ENCODE results near the gene IFT27.
"Not testable (repeated sequence)": the region's sequence is repeated elsewhere in the genome, so short reads cannot be mapped to it uniquely, and the experiment has no call there.

Gene IFT27

DNA sequence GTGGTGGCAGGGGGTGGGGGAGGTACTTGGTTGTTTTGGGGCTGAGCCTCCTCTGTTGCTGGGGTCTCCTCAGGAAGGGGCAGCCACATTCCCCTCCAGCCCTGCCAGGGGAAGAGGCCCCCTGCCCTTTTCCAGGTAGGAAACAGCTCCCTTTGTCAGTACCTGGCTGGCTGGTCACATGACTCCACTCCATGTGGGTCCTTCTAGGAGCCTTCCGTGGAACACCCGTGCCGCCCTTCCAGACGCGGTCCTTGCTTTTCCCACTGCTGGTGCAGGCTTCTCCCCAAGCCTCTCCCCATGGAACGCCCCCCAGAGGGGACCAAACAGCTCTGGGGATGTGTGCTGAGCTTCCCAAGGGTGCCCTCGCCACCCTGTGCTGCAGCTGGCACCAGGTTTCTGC is 19.9 kb downstream of the IFT27 start:
- TF ChIP-seq, protein P1, sequence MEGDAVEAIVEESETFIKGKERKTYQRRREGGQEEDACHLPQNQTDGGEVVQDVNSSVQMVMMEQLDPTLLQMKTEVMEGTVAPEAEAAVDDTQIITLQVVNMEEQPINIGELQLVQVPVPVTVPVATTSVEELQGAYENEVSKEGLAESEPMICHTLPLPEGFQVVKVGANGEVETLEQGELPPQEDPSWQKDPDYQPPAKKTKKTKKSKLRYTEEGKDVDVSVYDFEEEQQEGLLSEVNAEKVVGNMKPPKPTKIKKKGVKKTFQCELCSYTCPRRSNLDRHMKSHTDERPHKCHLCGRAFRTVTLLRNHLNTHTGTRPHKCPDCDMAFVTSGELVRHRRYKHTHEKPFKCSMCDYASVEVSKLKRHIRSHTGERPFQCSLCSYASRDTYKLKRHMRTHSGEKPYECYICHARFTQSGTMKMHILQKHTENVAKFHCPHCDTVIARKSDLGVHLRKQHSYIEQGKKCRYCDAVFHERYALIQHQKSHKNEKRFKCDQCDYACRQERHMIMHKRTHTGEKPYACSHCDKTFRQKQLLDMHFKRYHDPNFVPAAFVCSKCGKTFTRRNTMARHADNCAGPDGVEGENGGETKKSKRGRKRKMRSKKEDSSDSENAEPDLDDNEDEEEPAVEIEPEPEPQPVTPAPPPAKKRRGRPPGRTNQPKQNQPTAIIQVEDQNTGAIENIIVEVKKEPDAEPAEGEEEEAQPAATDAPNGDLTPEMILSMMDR (IDR thresholded peaks at IDR 0.05): no peak
- H3K4me3 ChIP-seq: no peak overlapping the region
- DNase-seq (ENCODE audit: low spot score): peak; percentile 68
- H3K27ac ChIP-seq: no peak overlapping the region

DNA sequence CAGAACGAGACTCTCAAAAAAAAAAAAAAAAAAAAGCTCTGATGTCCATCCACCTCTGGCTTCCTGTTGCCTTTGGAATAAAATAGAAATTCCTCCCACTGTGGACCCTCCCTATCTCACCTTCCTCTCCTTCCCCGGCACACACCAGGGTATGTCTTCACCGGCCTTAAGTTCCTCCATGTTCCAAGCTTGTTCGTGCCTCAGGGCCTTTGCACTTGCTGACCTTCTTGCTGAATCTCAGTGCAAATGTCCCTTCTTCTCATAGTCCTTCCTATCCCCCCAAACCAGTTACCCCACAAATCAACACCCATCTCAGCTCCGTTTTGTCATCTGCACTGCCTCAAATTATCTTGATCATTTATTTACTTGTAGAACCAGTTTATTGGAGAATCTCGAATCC is 20.6 kb downstream of the IFT27 start:
- TF ChIP-seq, protein P1 (IDR thresholded peaks at IDR 0.05): no peak
- Histone ChIP-seq H3K27ac (no peak overlapping the region), H3K4me3 (no peak overlapping the region)
- no peak for DNase-seq (ENCODE audit: low spot score)

DNA sequence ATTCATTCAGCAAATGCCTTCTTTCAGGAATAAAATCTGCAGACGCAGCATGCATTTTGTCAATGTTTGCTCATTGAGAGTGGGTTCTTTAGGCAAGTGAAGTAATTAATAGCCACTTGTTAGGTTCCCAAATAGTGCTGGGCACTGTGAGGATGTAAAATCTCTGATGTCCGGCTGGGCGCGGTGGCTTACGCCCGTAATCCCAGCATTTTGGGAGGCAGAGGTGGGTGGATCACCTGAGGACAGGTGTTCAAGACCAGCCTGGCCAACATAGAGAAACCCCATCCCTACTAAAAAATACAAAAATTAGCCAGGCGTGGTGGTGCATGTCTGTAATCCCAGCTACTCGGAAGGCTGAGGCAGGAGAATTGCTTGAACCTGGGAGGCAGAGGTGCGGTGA is 21.0 kb downstream of the IFT27 start:
- H3K27ac ChIP-seq, H3K4me3 ChIP-seq: not testable (repeated sequence)
- peak; percentile 19 for DNase-seq (ENCODE audit: low spot score)

DNA sequence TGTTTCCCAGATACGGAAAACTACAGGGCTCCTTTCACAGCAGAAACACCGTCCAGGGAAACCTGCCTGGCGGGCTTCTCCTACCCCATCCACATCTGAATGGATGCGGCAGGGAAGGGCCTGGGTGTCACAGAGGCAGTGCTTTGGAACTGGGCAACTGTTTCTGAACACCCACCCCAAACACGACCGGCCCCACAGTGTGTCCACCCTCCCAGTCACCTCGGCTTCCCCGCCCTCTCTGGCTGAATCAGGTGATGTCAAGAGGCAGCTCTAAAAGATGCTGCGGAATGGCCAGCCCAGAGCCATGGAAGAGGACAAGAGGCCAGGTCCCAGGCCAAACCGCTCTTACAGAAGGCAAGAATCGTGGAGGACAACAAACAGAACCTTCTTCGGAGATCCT is 22.0 kb downstream of the IFT27 start:
- Histone ChIP-seq H3K27ac (no peak overlapping the region), H3K4me3 (no peak overlapping the region)
- TF ChIP-seq, protein P1 (IDR thresholded peaks at IDR 0.05): no peak
- peak; percentile 64 for DNase-seq (ENCODE audit: low spot score)

DNA sequence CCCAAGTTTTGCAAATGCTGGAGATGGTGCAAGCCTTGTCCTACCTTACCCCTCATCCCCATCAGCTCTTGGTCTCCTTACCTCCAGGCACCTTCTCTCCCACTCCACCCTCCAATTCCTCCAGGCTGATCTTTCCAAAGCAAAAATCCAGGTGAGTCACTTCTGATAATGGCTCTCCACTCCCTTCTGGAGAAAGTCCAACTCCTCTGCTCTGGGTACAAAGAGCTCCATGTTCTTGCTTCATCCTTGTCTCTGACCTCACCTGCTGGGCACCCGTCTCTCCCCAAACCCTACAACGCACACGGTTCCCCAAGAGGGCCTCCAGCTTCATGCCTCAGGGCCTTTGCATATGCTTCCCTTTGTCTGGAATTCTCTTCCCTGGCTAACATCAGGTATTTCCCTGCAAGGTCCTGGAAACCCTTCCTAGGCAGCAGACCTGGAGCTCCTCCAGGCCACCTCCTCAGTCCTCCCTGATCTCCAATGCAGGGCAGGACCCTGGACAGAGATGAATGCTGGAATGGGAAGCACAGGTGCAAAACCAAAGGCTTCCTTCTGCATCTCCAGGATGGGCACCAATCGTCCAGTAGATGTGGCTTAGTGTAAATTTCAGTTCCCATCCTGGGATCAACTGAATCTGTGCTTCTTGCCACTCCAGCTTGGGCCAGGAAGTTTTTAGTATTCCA is 22.7 kb downstream of the IFT27 start:
- TF ChIP-seq, protein P1 (IDR thresholded peaks at IDR 0.05): no peak
- no peak overlapping the region for H3K4me3 ChIP-seq
- peak; percentile 24 for DNase-seq (ENCODE audit: low spot score)
- H3K27ac ChIP-seq: no peak overlapping the region

DNA sequence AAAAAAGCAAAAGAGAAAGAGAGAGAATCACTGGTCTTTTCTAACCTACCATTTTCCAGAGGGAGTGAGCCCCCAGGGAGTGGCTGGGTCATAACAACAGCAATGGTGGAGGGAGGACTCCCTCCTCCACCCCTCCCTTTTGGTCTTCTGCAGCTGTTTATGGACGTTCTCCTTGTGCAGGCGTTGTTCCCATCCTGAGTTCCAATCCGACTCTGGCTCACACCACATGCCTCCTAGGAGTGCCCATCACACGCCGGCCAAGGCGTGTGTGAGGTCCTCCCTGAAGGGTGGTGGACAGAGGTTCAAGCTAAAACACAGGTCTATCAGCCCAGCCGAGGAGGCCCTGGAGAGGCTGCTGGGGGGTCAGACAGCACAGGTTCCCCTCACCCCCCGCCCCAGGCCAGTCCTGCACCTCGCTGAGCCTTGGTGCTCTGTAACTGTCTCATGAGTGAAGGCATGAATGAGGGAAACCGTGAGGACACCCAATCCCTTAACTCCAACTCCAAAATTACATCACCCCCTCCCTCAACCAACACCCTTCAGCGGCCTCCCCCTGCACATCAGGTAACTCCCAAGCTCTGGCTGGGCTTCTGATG is 29.4 kb downstream of the IFT27 start:
- TF ChIP-seq, protein P1 (IDR thresholded peaks at IDR 0.05): no peak
- no peak overlapping the region for H3K27ac ChIP-seq
- peak; percentile 54 for DNase-seq (ENCODE audit: low spot score)
- no peak overlapping the region for H3K4me3 ChIP-seq

DNA sequence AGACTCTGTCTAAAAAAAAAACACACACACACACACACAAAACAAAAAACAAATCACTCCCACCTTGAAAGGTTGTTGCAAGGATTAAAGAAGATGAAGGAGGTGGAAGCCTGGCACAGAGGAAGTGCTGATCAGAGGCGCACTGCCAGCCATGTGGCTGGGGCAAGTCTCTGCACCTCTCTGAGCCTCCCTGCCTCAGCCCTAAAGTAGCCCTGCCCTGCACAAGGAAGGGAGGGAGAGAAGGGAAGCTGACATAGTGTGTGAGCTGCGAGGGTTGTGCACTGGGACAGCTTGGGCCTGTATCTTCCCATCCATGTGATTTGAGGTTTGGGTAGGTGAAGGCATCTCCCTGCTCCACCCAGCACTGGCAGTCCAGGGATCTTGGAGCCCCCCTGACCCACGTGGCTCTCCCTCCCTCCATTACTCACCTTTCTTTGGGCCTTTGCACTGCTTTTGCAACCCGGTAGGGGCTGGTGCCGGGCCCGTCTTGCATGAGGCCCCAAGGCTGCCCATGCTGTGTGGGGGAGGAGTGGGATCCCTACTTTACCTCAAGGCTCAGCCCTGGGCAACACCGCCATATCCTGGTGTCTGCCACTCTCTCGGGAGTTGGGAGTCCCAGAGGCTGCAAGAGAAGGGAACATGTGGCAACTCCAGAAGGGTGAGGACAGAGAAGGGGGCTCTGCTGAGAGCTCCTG is 30.5 kb downstream of the IFT27 start:
- TF ChIP-seq, protein P1 (IDR thresholded peaks at IDR 0.05): no peak
- no peak overlapping the region for H3K27ac ChIP-seq
- peak; percentile 46 for DNase-seq (ENCODE audit: low spot score)

More for the DNA sequence above, 30.5 kb downstream of the IFT27 start:
- H3K4me3 ChIP-seq: no peak overlapping the region

Measured in coronary artery (tissue), 2 donors.